GM19463 (cell line): ENCODE data around the gene OVCA2.

Source experiments
- ATAC-seq: cut with Tn5 transposase; IDR thresholded peaks from one replicate; pipeline ENCODE4 v1.9.1; 2021; ENCODE audit warnings: mild to moderate bottlenecking, moderate library complexity; ENCODE audit not compliant: unreplicated experiment

OVCA2 gene

DNA sequence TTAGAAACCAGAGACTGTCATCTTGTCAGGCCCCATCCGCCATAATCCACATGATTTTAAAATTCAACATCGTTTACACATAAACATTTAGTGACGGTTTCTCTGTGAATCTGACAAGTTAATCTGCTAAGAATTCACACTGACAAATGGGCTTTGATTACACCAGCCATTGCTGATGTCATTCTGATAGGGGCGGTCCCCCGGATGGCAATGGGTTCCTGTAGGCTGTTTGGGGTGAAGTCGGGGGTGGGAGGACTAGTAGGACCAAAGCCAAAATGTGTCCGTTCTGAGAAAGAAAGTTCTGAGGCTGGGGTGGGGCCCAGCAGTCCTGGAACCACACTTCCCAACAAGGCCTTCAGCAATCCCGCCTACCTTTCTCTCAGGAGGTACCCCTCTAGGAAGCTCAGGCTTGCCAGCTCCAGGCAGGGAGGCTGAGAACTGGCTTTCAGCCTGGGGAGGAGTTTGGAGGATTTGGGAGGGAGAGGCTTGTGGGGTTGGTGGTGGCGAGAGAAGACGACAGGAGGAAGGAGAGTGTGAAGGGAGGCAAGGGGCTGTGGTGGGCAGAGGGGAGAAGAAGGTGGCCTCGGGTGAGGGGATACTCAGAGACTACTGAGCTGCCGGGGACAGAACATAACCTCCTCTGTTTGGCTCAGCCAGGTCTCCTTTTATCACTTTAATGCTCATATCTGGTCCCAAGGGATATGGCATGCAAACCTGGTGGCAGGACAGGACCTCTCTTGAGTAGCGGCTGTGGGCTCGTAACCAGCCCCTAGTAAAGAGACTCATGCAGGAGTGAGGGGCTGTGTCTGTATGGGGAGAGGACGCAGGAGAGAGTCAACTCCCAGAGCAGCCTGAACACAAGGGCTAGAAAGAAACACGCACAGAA is 21.7 kb downstream of the OVCA2 start:
- no peak for ATAC-seq

DNA sequence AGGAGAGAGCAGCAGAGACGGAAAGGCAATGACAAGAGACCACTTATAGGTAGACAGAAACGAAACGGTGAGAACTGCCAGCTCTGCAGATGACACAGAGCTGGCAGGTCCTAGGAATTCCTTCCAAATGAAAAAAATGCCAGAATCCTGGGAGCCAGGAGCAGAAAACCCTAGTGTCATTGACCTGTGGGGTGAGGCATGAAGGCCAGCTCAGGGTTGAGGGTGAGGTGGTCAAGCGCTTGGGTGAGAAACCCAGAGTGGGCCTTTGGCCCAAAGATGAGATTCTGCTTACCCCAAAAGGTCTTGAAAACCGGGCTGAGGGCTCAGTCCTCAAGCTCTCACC is 22.3 kb downstream of the OVCA2 start:
- no peak for ATAC-seq

- ATAC-seq = no peak
Observed at GRCh38 chr17:2064520-2064971, 22.7 kb downstream of the OVCA2 start.

- ATAC-seq = no peak
Observed at GRCh38 chr17:2064980-2065785, 23.4 kb downstream of the OVCA2 start.

- no peak for ATAC-seq
Observed at GRCh38 chr17:2065949-2066400, 24.2 kb downstream of the OVCA2 start.

GRCh38 chr17:2067048-2067561 is 25.3 kb downstream of the OVCA2 start:
- no peak for ATAC-seq

DNA sequence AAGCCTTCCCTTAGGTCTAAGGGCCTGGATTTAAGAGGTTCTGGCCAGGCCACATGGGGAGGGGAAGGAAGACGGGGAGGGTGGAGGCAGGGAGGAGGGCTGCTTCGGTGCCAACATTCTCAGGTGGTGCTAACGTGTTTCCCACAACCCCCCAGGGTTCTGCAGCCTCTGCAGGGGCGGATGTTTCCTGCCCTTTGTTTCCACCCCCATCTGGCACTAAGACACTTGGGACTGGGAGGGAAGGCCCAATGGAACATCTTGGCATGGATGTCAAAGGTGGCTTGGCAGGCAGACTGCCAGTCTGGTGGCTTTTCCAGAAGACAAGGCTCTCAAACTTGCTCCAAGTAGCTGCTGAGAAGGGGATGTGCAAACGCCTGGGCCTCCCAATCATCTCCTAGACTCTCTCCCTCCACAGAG is 25.8 kb downstream of the OVCA2 start:
- ATAC-seq = no peak

DNA sequence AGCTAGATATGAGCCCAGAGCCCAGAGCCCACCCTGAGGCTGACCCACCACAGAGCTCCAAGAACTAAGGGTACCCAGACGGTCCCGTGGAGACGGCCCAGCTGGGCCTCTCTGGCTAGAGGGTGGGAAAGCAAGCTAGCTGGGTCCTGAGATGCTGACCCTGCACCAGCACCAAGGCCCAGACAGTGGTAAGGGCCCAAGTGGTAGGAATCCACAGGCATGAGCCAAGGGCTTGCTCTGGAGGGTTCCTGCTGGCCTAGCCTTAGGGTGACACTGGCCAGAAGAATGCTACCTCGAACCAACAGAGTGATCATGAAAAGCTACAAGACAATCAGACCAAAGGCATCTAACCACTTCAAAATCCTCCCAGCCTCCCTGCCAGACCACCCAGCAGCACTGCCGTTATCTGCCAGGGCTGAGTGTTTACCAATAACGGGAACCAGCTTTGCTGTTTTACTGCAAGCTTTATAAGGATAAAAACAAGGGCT is 26.3 kb downstream of the OVCA2 start:
- no peak for ATAC-seq

- no peak for ATAC-seq
Observed at GRCh38 chr17:2068519-2069051, 26.8 kb downstream of the OVCA2 start.

- peak; percentile 77 for ATAC-seq
Observed at GRCh38 chr17:2070241-2071023, 28.6 kb downstream of the OVCA2 start.

DNA sequence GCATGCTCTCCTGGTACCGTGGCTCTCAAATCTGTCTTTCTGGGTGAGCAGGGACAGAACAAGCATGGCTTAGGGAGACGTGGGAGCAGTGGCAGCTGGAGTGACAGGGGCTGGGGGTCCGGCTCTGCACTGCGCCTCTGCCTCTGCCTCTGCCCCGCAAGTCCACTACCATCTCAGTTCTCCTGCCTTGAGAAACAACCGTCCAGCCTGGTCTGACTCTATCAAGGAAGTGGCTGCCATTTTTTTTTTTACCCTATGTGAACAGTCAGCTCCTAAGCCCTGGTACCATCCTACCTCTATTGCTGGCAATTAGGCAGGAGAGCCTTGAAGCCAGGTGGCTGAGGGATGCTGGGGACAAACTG is 29.2 kb downstream of the OVCA2 start:
- no peak for ATAC-seq

- ATAC-seq = no peak
Observed at GRCh38 chr17:2071455-2072281, 29.8 kb downstream of the OVCA2 start.

DNA sequence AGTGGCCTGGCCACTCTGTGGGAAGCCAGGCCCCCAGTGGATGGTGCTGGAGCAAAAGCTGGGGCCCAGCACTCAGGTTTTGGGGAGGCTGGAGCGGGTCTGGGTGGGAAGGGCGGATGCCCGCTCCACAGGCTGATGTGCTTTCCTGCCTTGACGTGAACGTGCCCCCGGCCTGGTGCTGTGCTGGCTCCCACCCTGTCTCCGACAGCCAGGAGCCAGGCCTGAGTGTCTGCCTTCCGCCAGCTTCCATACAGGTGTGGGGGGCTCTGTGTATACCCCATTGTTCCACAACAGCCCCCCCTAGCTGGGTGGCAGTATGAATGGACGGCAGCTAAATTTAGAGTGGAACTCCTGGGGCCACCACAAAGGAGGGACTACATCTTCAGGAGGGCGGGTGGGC is 33.1 kb downstream of the OVCA2 start:
- ATAC-seq = no peak

DNA sequence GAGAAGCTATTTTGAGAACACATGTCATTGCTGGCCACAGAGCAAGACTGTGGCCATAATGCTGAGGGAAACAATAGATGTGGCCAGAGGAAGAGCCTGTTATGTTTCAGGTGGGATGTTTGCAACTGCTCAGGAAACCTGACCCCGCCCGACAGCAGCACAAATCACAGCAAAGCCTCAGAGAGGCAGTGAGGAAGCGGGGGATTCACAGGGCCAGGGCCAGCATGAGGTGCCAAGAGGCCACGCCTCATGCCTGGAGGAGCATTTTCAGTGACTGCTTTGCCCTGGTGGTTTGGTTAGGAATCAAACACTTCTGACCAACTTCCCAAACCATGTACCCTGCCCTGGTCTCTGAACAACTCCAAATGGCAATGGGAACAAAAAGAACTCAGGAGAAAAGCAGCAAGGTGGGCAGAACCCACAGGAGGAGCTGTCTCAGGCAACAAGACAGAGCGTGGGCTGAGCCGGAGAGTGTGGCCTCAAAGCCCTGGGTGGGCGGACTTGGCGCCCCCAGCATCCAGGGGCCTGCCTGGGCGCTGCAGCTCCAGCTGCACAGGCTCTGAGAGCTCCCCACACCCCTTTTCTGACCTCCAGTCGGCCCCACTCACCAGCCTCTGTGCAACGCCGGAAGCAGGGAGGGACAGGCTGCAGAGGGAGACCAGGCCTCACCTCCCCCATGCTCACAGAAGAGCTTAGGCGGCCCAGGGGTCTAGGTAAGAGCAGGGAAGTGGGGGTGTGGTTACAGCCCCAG is 33.7 kb downstream of the OVCA2 start:
- ATAC-seq = no peak

GRCh38 chr17:2076087-2076984 is 34.5 kb downstream of the OVCA2 start:
- no peak for ATAC-seq

- ATAC-seq = no peak
Observed at GRCh38 chr17:2077040-2077439, 35.2 kb downstream of the OVCA2 start.

DNA sequence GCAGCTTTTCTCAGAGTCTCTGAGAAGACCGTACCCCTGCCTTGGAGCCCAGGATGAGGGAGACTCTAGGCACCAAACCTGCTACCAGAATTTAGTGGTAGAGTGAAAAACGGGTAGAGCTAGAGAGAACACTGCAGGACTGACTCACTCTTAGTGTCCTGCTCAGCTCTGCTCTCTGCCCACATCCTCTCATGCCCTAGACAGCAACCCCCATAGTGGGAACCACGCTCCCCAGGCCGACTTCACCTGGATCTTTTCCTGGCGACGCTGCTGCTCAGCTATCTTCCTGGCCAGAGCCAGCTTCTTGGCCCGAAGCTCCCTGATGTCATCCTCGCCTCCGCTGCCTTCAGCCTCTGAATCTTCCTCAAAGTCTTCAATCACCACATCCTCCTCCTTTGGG is 39.7 kb downstream of the OVCA2 start:
- no peak for ATAC-seq
